ENCODE measurements around the gene ZNF195.
"Not testable (repeated sequence)": the region's sequence is repeated elsewhere in the genome, so short reads cannot be mapped to it uniquely, and the experiment has no call there.

The ZNF195 gene

GRCh38 chr11:3346587-3346986, 32.4 kb downstream of the ZNF195 start:
- DNase-seq, result no peak

GRCh38 chr11:3345736-3346135, 33.2 kb downstream of the ZNF195 start:
- no peak for DNase-seq

- no peak for DNase-seq
Observed at GRCh38 chr11:3344327-3345174, 34.4 kb downstream of the ZNF195 start.

GRCh38 chr11:3342709-3343108, 36.2 kb downstream of the ZNF195 start:
- DNase-seq, result no peak

GRCh38 chr11:3341298-3341697, 37.6 kb downstream of the ZNF195 start:
- peak; percentile 78 to 81 for DNase-seq

- no peak for DNase-seq
Observed at GRCh38 chr11:3340025-3340424, 38.9 kb downstream of the ZNF195 start.

- DNase-seq, result no peak
Observed at GRCh38 chr11:3339340-3339624, 39.7 kb downstream of the ZNF195 start.

GRCh38 chr11:3338569-3339339, 40.2 kb downstream of the ZNF195 start:
- DNase-seq, result no peak

- not testable (repeated sequence) for DNase-seq
Observed at GRCh38 chr11:3336420-3336819, 42.5 kb downstream of the ZNF195 start.

- DNase-seq, result not testable (repeated sequence)
Observed at GRCh38 chr11:3333157-3333556, 45.8 kb downstream of the ZNF195 start.

- not testable (repeated sequence) for DNase-seq
Observed at GRCh38 chr11:3331078-3331477, 47.9 kb downstream of the ZNF195 start.

GRCh38 chr11:3330064-3330463, 48.9 kb downstream of the ZNF195 start:
- not testable (repeated sequence) for DNase-seq

GRCh38 chr11:3328503-3328902, 50.4 kb downstream of the ZNF195 start:
- not testable (repeated sequence) for DNase-seq

- not testable (repeated sequence) for DNase-seq
Observed at GRCh38 chr11:3326450-3326849, 52.5 kb downstream of the ZNF195 start.

- DNase-seq, result not testable (repeated sequence)
Observed at GRCh38 chr11:3324724-3325123, 54.2 kb downstream of the ZNF195 start.

Data from activated CD4-positive, alpha-beta T cell treated with anti-CD3 and anti-CD28 coated beads, Interleukin-2, amount 50 U/mL, for 48 hours (primary cell).